Uterus (tissue), 4 donors: Measurements from ENCODE around the gene USP31. TPM values are rescaled to one million over a fixed set of nuclear protein-coding genes. Genes with fewer than 3 reads are reported as not detected.

Experiments used
- DNase-seq, 2 donors: peaks; one replicate each; pipeline ENCODE4 v3.0.0-alpha.2; 2019 to 2020
- H3K27ac ChIP-seq, 2 donors: fragments of 200-600 bp; sonication (generic); 1 replicate in 1 of 2; 2 replicates in 1 of 2; pipeline ENCODE4 v1.5.1; 2016 to 2018
- H3K27me3 ChIP-seq, 2 donors: fragments of 200-600 bp; sonication (generic); one replicate each; pipeline ENCODE4 v1.5.1; 2018 to 2019; ENCODE audit warnings: control low read depth in 1 of 2
- H3K36me3 ChIP-seq, 2 donors: fragments of 200-600 bp; sonication (generic); one replicate each; pipeline ENCODE4 v1.5.1; 2019; ENCODE audit warnings: control low read depth in 1 of 2
- H3K4me1 ChIP-seq, 2 donors: fragments of 200-600 bp; sonication (generic); one replicate each; pipeline ENCODE4 v1.5.1; 2018 to 2019; ENCODE audit warnings: control low read depth in 1 of 2
- H3K4me3 ChIP-seq, 2 donors: fragments of 200-600 bp; sonication (generic); 1 replicate in 1 of 2; 2 replicates in 1 of 2; pipeline ENCODE4 v1.5.1; 2018 to 2019; ENCODE audit warnings: mild to moderate bottlenecking in 1 of 2
- H3K9me3 ChIP-seq, 2 donors: fragments of 200-600 bp; sonication (generic); one replicate each; pipeline ENCODE4 v1.5.1; 2019; ENCODE audit warnings: control low read depth in 1 of 2
- CTCF ChIP-seq, 4 experiments: fragments of 200-600 bp in 2 of 4; fragments of 450-650 bp in 2 of 4; sonication (generic) in 2 of 4; IDR thresholded peaks; one replicate each; pipeline ENCODE4 v1.5.1; 2016 to 2019; ENCODE audit warnings: antibody characterized with exemption in 4 of 4, mild to moderate bottlenecking in 2 of 4, moderate library complexity in 1 of 4
- POLR2A ChIP-seq, 2 donors: fragments of 450-650 bp; IDR thresholded peaks; one replicate each; pipeline ENCODE4 v1.6.1; 2016; ENCODE audit warnings: antibody characterized with exemption in 2 of 2, mild to moderate bottlenecking in 1 of 2, moderate library complexity in 1 of 2
- intact Hi-C: fragments of 100-400 bp; cut with DNase I; formaldehyde crosslinking; loops from one replicate; pipeline ENCODE4 v1.15.1; 2023; ENCODE audit warnings: low total_unique reads
- total RNA-seq, 4 donors: library from RNA; depleted of rRNA in 3 of 4; stranded (reverse); fragments of >200 nt in 3 of 4; gene quantifications; one replicate each; pipeline versions ENCODE4 v1.1.0 to v1.2.4, GENCODE V29; 2014 to 2023
- donor health status: DM: yes; HTN: yes; CAD: no.

Gene USP31
- total RNA-seq, 4 donors from 2014 or later: 11.8 to 62.0 (median 28.2) TPM

- Histone ChIP-seq H3K9me3 (no peaks in the 10 kb centered on the region), H3K4me3 (no peak overlapping the region), H3K27me3 (no peaks in the 10 kb centered on the region), H3K36me3 (no peaks in the 10 kb centered on the region), H3K4me1 (peaks cover 7 to 14% of the 10 kb centered on the region in 2 donors), H3K27ac (peak overlapping the region; percentile 29 to 34)
- intact Hi-C loops: no loop called here
- no peak for TF ChIP-seq POLR2A (IDR thresholded peaks at IDR 0.05)
- TF ChIP-seq CTCF (IDR thresholded peaks at IDR 0.05): no peak
- no peak for DNase-seq
Observed at GRCh38 chr16:23114131-23114904, 34.9 kb downstream of the USP31 start.

GRCh38 chr16:23113185-23113584, 36.1 kb downstream of the USP31 start:
- Histone ChIP-seq H3K4me1 (peaks cover 2 to 14% of the 10 kb centered on the region in 2 donors), H3K4me3 (no peak overlapping the region), H3K27ac (peak overlapping the region in 1 of 2 donors; percentile 23), H3K27me3 (no peaks in the 10 kb centered on the region), H3K9me3 (no peaks in the 10 kb centered on the region), H3K36me3 (no peaks in the 10 kb centered on the region)
- intact Hi-C loops: no loop called here
- TF ChIP-seq CTCF (IDR thresholded peaks at IDR 0.05): no peak
- no peak for TF ChIP-seq POLR2A (IDR thresholded peaks at IDR 0.05)
- no peak for DNase-seq

- intact Hi-C loops: no loop called here
Observed at GRCh38 chr16:23110257-23110899, 38.9 kb downstream of the USP31 start.

GRCh38 chr16:23107936-23108335, 41.3 kb downstream of the USP31 start:
- Histone ChIP-seq H3K27me3 (no peaks in the 10 kb centered on the region), H3K4me1 (peaks cover 0 to 4% of the 10 kb centered on the region in 2 donors), H3K36me3 (no peaks in the 10 kb centered on the region), H3K9me3 (no peaks in the 10 kb centered on the region), H3K27ac (peak overlapping the region; percentile 21 to 55), H3K4me3 (no peak overlapping the region)
- intact Hi-C loops: no loop called here
- no peak for TF ChIP-seq POLR2A (IDR thresholded peaks at IDR 0.05)
- no peak for TF ChIP-seq CTCF (IDR thresholded peaks at IDR 0.05)
- no peak for DNase-seq

More at GRCh38 chr16:23110257-23110899, 38.9 kb downstream of the USP31 start:
- Histone ChIP-seq H3K9me3 (no peaks in the 10 kb centered on the region), H3K36me3 (no peaks in the 10 kb centered on the region), H3K4me1 (no peaks in the 10 kb centered on the region), H3K27me3 (no peaks in the 10 kb centered on the region), H3K27ac (no peak overlapping the region), H3K4me3 (no peak overlapping the region)
- no peak for DNase-seq
- TF ChIP-seq POLR2A (IDR thresholded peaks at IDR 0.05) (no peak), CTCF (IDR thresholded peaks at IDR 0.05) (no peak)

GRCh38 chr16:23107117-23107516, 42.1 kb downstream of the USP31 start:
- Histone ChIP-seq H3K27me3 (no peaks in the 10 kb centered on the region), H3K4me3 (no peak overlapping the region), H3K9me3 (no peaks in the 10 kb centered on the region), H3K36me3 (no peaks in the 10 kb centered on the region), H3K27ac (peak overlapping the region; percentile 21 to 55), H3K4me1 (peaks cover 0 to 4% of the 10 kb centered on the region in 2 donors)
- TF ChIP-seq POLR2A (IDR thresholded peaks at IDR 0.05): no peak
- TF ChIP-seq CTCF (IDR thresholded peaks at IDR 0.05): no peak
- DNase-seq: no peak
- intact Hi-C loops: no loop called here
